Measurements from ENCODE around the gene ARHGEF4.
A peak's percentile ranks its signal among the peaks of the same experiment; 100 is the strongest.

The ARHGEF4 gene

GRCh38 chr2:130818809-130819208 lies 17.9 kb upstream of the ARHGEF4 start:
- DNase-seq (ENCODE audit: low read depth), result no peak

GRCh38 chr2:130819226-130819607 lies 17.5 kb upstream of the ARHGEF4 start:
- no peak for DNase-seq (ENCODE audit: low read depth)

- no peak for DNase-seq (ENCODE audit: low read depth)
These were observed 17.0 kb upstream of the ARHGEF4 start for GRCh38 chr2:130819608-130820278.

GRCh38 chr2:130820279-130820861 lies 16.3 kb upstream of the ARHGEF4 start:
- DNase-seq (ENCODE audit: low read depth), result no peak

GRCh38 chr2:130821867-130822266 lies 14.8 kb upstream of the ARHGEF4 start:
- DNase-seq (ENCODE audit: low read depth), result no peak

GRCh38 chr2:130822766-130823165 lies 13.9 kb upstream of the ARHGEF4 start:
- DNase-seq (ENCODE audit: low read depth), result no peak

- no peak for DNase-seq (ENCODE audit: low read depth)
These were observed 13.4 kb upstream of the ARHGEF4 start for GRCh38 chr2:130823171-130823885.

GRCh38 chr2:130823886-130824491 lies 12.7 kb upstream of the ARHGEF4 start:
- no peak for DNase-seq (ENCODE audit: low read depth)

GRCh38 chr2:130824492-130825061 lies 12.1 kb upstream of the ARHGEF4 start:
- DNase-seq (ENCODE audit: low read depth), result peak; percentile 66

- DNase-seq (ENCODE audit: low read depth), result no peak
These were observed 11.3 kb upstream of the ARHGEF4 start for GRCh38 chr2:130825231-130825965.

GRCh38 chr2:130825966-130826253 lies 10.8 kb upstream of the ARHGEF4 start:
- no peak for DNase-seq (ENCODE audit: low read depth)

- no peak for DNase-seq (ENCODE audit: low read depth)
These were observed 10.3 kb upstream of the ARHGEF4 start for GRCh38 chr2:130826419-130826818.

GRCh38 chr2:130826821-130827501 lies 9.8 kb upstream of the ARHGEF4 start:
- DNase-seq (ENCODE audit: low read depth), result no peak

- DNase-seq (ENCODE audit: low read depth), result no peak
These were observed 9.0 kb upstream of the ARHGEF4 start for GRCh38 chr2:130827502-130828251.

- no peak for DNase-seq (ENCODE audit: low read depth)
These were observed 8.3 kb upstream of the ARHGEF4 start for GRCh38 chr2:130828461-130828860.

GRCh38 chr2:130829015-130829414 lies 7.7 kb upstream of the ARHGEF4 start:
- DNase-seq (ENCODE audit: low read depth), result no peak

GRCh38 chr2:130830538-130830937 lies 6.2 kb upstream of the ARHGEF4 start:
- no peak for DNase-seq (ENCODE audit: low read depth)

- DNase-seq (ENCODE audit: low read depth), result no peak
These were observed 5.4 kb upstream of the ARHGEF4 start for GRCh38 chr2:130831356-130831755.

- no peak for DNase-seq (ENCODE audit: low read depth)
These were observed 4.3 kb upstream of the ARHGEF4 start for GRCh38 chr2:130832296-130832940.
